Measurements from ENCODE around the gene DDX10. TPM values are rescaled to one million over a fixed set of nuclear protein-coding genes. Genes with fewer than 3 reads are reported as not detected.

Gene DDX10
- polyA plus RNA-seq, 1 of the 3 experiments (the other 2 are of a cell fraction) = 35.8 TPM

- Histone ChIP-seq H3K27me3 (ENCODE audit: insufficient read depth) (no peaks in the 10 kb centered on the region), H3K9me3 (no peaks in the 10 kb centered on the region), H3K27ac (ENCODE audit: low read depth in 2 of 2, low read length in 1 of 2) (no peak overlapping the region), H3F3A (replicated peaks; ENCODE audit: insufficient read depth) (no peaks in the 10 kb centered on the region), H3K4me1 (ENCODE audit: control insufficient read depth in 1 of 2, insufficient read depth in 2 of 2, low read depth in 1 of 2, low read length in 1 of 2) (no peaks in the 10 kb centered on the region), H3K9me2 (no peaks in the 10 kb centered on the region), H3K79me2 (ENCODE audit: insufficient read depth) (no peaks in the 10 kb centered on the region), H4K20me1 (ENCODE audit: insufficient read depth) (no peaks in the 10 kb centered on the region), H3K4me2 (no peak overlapping the region), H2AFZ (ENCODE audit: low read depth) (peak overlapping the region; percentile 38; the same call in 1 of the 2 replicates), H3K4me3 (ENCODE audit: low read depth in 2 of 2, low read length in 1 of 2) (no peak overlapping the region; a peak in 1 of 4 replicates), H3K36me3 (replicated peaks in 1 of 2; ENCODE audit: control insufficient read depth in 1 of 2, insufficient read depth in 2 of 2, low read length in 1 of 2) (no peaks in the 10 kb centered on the region), H3K9ac (no peak overlapping the region)
- ChIA-PET POLR2A (no interaction called here), CTCF (interaction anchor here (0.6 to 3.8 kb wide), 16 partner anchors 11 to 553 kb away, joined by 3 to 30 read pairs (median 4); partner anchors contain the start of gene NPAT)
- DNase-seq = peak; percentile 54
- 75% methylated on average over 9 of the region's 9 CpGs for WGBS (ENCODE audit: low lambda C conversion rate)
- TF ChIP-seq RAD21 (IDR thresholded peaks at IDR 0.05; ENCODE audit: low read length) = peak; percentile 99
- TF ChIP-seq, protein P1, sequence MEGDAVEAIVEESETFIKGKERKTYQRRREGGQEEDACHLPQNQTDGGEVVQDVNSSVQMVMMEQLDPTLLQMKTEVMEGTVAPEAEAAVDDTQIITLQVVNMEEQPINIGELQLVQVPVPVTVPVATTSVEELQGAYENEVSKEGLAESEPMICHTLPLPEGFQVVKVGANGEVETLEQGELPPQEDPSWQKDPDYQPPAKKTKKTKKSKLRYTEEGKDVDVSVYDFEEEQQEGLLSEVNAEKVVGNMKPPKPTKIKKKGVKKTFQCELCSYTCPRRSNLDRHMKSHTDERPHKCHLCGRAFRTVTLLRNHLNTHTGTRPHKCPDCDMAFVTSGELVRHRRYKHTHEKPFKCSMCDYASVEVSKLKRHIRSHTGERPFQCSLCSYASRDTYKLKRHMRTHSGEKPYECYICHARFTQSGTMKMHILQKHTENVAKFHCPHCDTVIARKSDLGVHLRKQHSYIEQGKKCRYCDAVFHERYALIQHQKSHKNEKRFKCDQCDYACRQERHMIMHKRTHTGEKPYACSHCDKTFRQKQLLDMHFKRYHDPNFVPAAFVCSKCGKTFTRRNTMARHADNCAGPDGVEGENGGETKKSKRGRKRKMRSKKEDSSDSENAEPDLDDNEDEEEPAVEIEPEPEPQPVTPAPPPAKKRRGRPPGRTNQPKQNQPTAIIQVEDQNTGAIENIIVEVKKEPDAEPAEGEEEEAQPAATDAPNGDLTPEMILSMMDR (IDR thresholded peaks at IDR 0.05) = peak; percentile 85
- TF ChIP-seq TEAD4 (IDR thresholded peaks at IDR 0.05; ENCODE audit: borderline replicate concordance, insufficient read depth) = no peak
- no peak for TF ChIP-seq SIN3A (IDR thresholded peaks at IDR 0.05; ENCODE audit: borderline replicate concordance, low read depth, low read length)
- TF ChIP-seq SMC3 (IDR thresholded peaks at IDR 0.05; ENCODE audit: low read depth, low read length) = peak; percentile 96
These were observed 17.0 kb upstream of the DDX10 start for GRCh38 chr11:108647701-108648527.

GRCh38 chr11:108648528-108648885, 16.4 kb upstream of the DDX10 start:
- Histone ChIP-seq H3K27ac (ENCODE audit: low read depth in 2 of 2, low read length in 1 of 2) (no peak overlapping the region), H4K20me1 (ENCODE audit: insufficient read depth) (no peaks in the 10 kb centered on the region), H3K4me3 (ENCODE audit: low read depth in 2 of 2, low read length in 1 of 2) (no peak overlapping the region; a peak in 1 of 4 replicates), H3K36me3 (replicated peaks in 1 of 2; ENCODE audit: control insufficient read depth in 1 of 2, insufficient read depth in 2 of 2, low read length in 1 of 2) (no peaks in the 10 kb centered on the region), H3K4me2 (no peak overlapping the region), H3K9ac (no peak overlapping the region), H3K9me2 (no peaks in the 10 kb centered on the region), H3K27me3 (ENCODE audit: insufficient read depth) (no peaks in the 10 kb centered on the region), H3K9me3 (no peaks in the 10 kb centered on the region), H3K4me1 (ENCODE audit: control insufficient read depth in 1 of 2, insufficient read depth in 2 of 2, low read depth in 1 of 2, low read length in 1 of 2) (no peaks in the 10 kb centered on the region), H2AFZ (ENCODE audit: low read depth) (peak overlapping the region; percentile 38), H3F3A (replicated peaks; ENCODE audit: insufficient read depth) (no peaks in the 10 kb centered on the region), H3K79me2 (ENCODE audit: insufficient read depth) (no peaks in the 10 kb centered on the region)
- no peak for DNase-seq
- ChIA-PET CTCF (interaction anchor here (0.6 to 3.8 kb wide), 17 partner anchors 14 to 536 kb away, joined by 3 to 30 read pairs (median 4); partner anchors contain the start of gene NPAT), POLR2A (no interaction called here)
- WGBS (ENCODE audit: low lambda C conversion rate) = 97% methylated on average over 2 of the region's 2 CpGs
- TF ChIP-seq EZH2phosphoT487 (IDR thresholded peaks at IDR 0.05; ENCODE audit: borderline replicate concordance, low read depth) = no peak
- TF ChIP-seq, protein P2, sequence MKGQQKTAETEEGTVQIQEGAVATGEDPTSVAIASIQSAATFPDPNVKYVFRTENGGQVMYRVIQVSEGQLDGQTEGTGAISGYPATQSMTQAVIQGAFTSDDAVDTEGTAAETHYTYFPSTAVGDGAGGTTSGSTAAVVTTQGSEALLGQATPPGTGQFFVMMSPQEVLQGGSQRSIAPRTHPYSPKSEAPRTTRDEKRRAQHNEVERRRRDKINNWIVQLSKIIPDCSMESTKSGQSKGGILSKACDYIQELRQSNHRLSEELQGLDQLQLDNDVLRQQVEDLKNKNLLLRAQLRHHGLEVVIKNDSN (IDR thresholded peaks at IDR 0.05; ENCODE audit: borderline replicate concordance, low read depth) = no peak
- TF ChIP-seq CHD2 (IDR thresholded peaks at IDR 0.05; ENCODE audit: low read length, partially characterized antibody) = no peak
- no peak for TF ChIP-seq ELF1 (IDR thresholded peaks at IDR 0.05)
- TF ChIP-seq TEAD4 (IDR thresholded peaks at IDR 0.05; ENCODE audit: borderline replicate concordance, insufficient read depth) = no peak
- no peak for TF ChIP-seq RCOR1 (IDR thresholded peaks at IDR 0.05; ENCODE audit: low read length)
- TF ChIP-seq, protein P3, sequence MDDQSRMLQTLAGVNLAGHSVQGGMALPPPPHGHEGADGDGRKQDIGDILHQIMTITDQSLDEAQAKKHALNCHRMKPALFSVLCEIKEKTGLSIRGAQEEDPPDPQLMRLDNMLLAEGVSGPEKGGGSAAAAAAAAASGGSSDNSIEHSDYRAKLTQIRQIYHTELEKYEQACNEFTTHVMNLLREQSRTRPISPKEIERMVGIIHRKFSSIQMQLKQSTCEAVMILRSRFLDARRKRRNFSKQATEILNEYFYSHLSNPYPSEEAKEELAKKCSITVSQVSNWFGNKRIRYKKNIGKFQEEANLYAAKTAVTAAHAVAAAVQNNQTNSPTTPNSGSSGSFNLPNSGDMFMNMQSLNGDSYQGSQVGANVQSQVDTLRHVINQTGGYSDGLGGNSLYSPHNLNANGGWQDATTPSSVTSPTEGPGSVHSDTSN (IDR thresholded peaks at IDR 0.05) = no peak
- no peak for TF ChIP-seq ZBTB33 (IDR thresholded peaks at IDR 0.05; ENCODE audit: borderline replicate concordance, low read depth)
- no peak for TF ChIP-seq EP300 (IDR thresholded peaks at IDR 0.05; ENCODE audit: borderline replicate concordance in 1 of 2, low read depth in 1 of 2, low read length in 1 of 2)
- TF ChIP-seq, protein P4, sequence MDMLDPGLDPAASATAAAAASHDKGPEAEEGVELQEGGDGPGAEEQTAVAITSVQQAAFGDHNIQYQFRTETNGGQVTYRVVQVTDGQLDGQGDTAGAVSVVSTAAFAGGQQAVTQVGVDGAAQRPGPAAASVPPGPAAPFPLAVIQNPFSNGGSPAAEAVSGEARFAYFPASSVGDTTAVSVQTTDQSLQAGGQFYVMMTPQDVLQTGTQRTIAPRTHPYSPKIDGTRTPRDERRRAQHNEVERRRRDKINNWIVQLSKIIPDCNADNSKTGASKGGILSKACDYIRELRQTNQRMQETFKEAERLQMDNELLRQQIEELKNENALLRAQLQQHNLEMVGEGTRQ (IDR thresholded peaks at IDR 0.05; ENCODE audit: borderline replicate concordance, low read depth, low read length) = no peak
- TF ChIP-seq, protein P1 (IDR thresholded peaks at IDR 0.05) = no peak
- TF ChIP-seq GABPA (IDR thresholded peaks at IDR 0.05; ENCODE audit: low read depth) = no peak
- no peak for TF ChIP-seq MEF2A (IDR thresholded peaks at IDR 0.05; ENCODE audit: borderline replicate concordance, low read depth)

Measured in SK-N-SH (cell line).